Panc1 (cell line): Measurements from ENCODE around the gene NKX2-4.

ENCODE experiments used
- CTCF ChIP-seq: fragments of 450-650 bp; IDR thresholded peaks from 2 replicates; pipeline ENCODE4 v1.5.1; 2017; ENCODE audit warnings: mild to moderate bottlenecking
- POLR2AphosphoS5 ChIP-seq: IDR thresholded peaks from 2 replicates; pipeline ENCODE4 v1.6.1; 2012; ENCODE audit warnings: mild to moderate bottlenecking, low read depth, low read length, moderate library complexity
- REST ChIP-seq, 2 experiments: IDR thresholded peaks; 2 replicates each; pipeline ENCODE4 v1.6.1; 2011 to 2012; ENCODE audit warnings: low read depth in 2 of 2, control low read depth in 1 of 2, low read length in 1 of 2, mild to moderate bottlenecking in 1 of 2, moderate library complexity in 1 of 2; ENCODE audit not compliant: insufficient read depth in 1 of 2
- SIN3A ChIP-seq: IDR thresholded peaks from 2 replicates; pipeline ENCODE4 v1.6.1; 2012; ENCODE audit warnings: low read depth, mild to moderate bottlenecking, low read length, moderate library complexity, borderline replicate concordance; ENCODE audit not compliant: insufficient read depth
- TCF7L2 ChIP-seq: IDR thresholded peaks from 2 replicates; pipeline ENCODE4 v1.6.1; 2011; ENCODE audit warnings: mild to moderate bottlenecking, low read depth, low read length, inconsistent platforms

GRCh38 chr20:21372016-21372415 lies 25.3 kb downstream of the NKX2-4 start:
- TF ChIP-seq CTCF (no peak), REST (IDR thresholded peaks at IDR 0.05; ENCODE audit: insufficient read depth in 1 of 2, low read depth in 2 of 2, low read length in 1 of 2) (no peak), POLR2AphosphoS5 (no peak), TCF7L2 (no peak), SIN3A (no peak)
